Mucosa of descending colon (tissue), 3 donors: Measurements from ENCODE around the gene ADGRD1. TPM values are rescaled to one million over a fixed set of nuclear protein-coding genes. Genes with fewer than 3 reads are reported as not detected.

Experiments
- ATAC-seq: fragments of 200-7000 bp; cut with Tn5 transposase; one replicate; pipeline ENCODE4 v1.9.1; 2020; ENCODE audit warnings: mild to moderate bottlenecking, moderate library complexity
- DNase-seq, 3 donors: peaks; one replicate each; pipeline ENCODE4 v3.0.0-alpha.2; 2020
- H3K36me3 ChIP-seq: fragments of 200-600 bp; one replicate; pipeline ENCODE4 v1.8.0; 2021; ENCODE audit warnings: low read depth, mild to moderate bottlenecking
- H3K4me1 ChIP-seq: fragments of 200-600 bp; one replicate; pipeline ENCODE4 v1.8.0; 2021; ENCODE audit warnings: low read depth, mild to moderate bottlenecking
- H3K4me3 ChIP-seq: fragments of 200-600 bp; one replicate; pipeline ENCODE4 v1.8.0; 2021; ENCODE audit warnings: mild to moderate bottlenecking
- H3K9me3 ChIP-seq: fragments of 200-600 bp; one replicate; pipeline ENCODE4 v1.8.0; 2021; ENCODE audit warnings: mild to moderate bottlenecking
- intact Hi-C, 2 donors: fragments of 100-400 bp; cut with DNase I in 1 of 2; cut with micrococcal nuclease in 1 of 2; formaldehyde crosslinking; loops; one replicate each; pipeline versions ENCODE4 v1.11.0 to v1.11.1; 2022; cut with DNase I, micrococcal nuclease
- total RNA-seq, 3 donors: library from RNA; stranded (reverse); fragmentation: NEBNext Ultra II Directional in 2 of 3; extraction: Animal tissue kit (Norgen Biotek cat#: 25700) in 2 of 3; gene quantifications; one replicate each; pipeline versions ENCODE4 v1.2.1 to v1.2.4, GENCODE V29; 2021 to 2023
- TF ChIP-seq, protein P1 (sequence below): fragments of 200-600 bp; IDR thresholded peaks from one replicate; pipeline ENCODE4 v1.8.0; 2022; ENCODE audit warnings: antibody characterized with exemption, mild to moderate bottlenecking
- donor health status: DM: no; HTN: no; CAD: no; lungs with moderate emphysema.
- donor health status: DM: no; HTN: no; CAD: no.
- donor health status: DM: no; HTN: yes; CAD: no.

ADGRD1 gene
- total RNA-seq, 3 donors from 2014 or later = 2.6 to 18.4 (median 12.9) TPM

DNA sequence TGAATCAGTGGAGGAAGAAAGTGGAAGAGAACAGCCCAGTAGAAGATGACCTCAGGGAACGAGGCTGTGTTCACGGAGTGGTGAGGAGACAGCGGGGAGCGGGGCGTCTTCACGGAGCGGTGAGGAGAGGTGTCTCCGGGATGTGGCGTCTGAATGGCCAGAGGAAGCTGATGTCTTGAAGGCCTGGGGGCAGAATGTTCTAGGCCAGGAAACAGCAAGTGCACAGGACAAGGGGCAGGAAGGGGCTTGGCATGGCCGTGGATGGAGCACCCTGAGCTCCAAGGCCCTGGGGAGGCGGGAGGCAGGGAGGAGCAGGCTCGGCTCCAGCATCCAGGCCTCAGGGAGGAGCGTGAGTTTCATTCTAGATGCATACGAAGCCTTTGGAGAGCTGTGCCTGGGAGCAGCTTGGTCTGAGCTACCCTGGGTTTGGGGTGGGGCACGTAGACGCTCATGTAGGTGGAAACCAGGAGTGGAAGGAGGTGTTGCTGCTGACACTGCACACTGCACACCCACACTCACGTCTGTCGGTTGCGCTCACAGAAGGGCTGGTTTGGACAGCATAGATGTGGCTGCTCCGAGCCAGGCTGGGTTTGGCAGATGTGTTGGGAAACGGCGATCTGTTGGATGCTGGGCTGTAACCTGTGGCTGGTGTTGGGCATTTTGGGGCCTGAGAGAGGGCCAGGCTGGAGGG lies 131.6 kb downstream of the ADGRD1 start:
- Histone ChIP-seq H3K36me3 (no peaks in the 10 kb centered on the region), H3K4me3 (no peak overlapping the region), H3K9me3 (no peaks in the 10 kb centered on the region), H3K4me1 (no peaks in the 10 kb centered on the region)
- DNase-seq = peak in 1 of 3 donors; percentile 37
- no peak for ATAC-seq
- intact Hi-C loops = loop anchor here in 1 of 2 donors (5.0 kb wide), 1 partner anchor 43 kb away; no protein-coding TSS in a partner anchor
- TF ChIP-seq, protein P1, sequence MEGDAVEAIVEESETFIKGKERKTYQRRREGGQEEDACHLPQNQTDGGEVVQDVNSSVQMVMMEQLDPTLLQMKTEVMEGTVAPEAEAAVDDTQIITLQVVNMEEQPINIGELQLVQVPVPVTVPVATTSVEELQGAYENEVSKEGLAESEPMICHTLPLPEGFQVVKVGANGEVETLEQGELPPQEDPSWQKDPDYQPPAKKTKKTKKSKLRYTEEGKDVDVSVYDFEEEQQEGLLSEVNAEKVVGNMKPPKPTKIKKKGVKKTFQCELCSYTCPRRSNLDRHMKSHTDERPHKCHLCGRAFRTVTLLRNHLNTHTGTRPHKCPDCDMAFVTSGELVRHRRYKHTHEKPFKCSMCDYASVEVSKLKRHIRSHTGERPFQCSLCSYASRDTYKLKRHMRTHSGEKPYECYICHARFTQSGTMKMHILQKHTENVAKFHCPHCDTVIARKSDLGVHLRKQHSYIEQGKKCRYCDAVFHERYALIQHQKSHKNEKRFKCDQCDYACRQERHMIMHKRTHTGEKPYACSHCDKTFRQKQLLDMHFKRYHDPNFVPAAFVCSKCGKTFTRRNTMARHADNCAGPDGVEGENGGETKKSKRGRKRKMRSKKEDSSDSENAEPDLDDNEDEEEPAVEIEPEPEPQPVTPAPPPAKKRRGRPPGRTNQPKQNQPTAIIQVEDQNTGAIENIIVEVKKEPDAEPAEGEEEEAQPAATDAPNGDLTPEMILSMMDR = no peak

DNA sequence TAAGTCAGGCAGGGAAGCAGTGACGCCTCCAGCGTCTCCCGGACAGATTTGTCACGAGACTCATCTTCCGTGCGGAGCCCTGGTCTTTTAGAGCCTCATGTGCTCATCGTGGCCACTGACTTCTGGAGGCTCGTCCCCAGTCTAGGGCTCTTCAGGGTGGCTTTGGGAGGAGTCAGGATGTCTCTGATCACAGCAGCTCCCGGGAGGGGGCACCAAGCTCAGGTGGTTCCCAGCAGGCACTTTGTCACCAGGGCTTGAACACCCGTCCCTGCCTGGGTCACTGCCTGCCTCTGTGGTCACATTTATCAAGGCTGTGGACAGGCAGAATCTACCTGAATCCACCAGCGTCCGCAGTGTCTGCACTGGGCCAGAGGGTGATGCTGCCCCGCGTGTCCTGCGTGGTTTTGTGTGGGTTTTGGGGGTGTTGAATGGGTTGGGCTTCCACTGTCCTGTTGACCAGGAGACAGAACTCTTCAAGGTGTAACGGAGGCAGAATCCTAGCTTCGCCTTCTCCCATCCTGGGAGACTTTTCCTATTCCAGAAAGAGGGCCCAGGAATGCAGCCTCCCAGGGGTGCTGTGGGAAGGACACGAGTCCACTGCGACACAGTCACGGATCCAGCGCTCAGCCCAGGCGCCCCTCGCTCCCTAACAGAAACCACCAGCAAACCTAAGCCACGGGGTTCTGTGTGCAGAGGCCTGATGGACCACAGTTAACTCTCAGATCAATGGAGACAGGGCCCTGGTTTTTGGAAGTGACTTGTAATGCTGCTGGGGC lies 132.3 kb downstream of the ADGRD1 start:
- Histone ChIP-seq H3K36me3 (no peaks in the 10 kb centered on the region), H3K9me3 (no peaks in the 10 kb centered on the region), H3K4me3 (no peak overlapping the region), H3K4me1 (no peaks in the 10 kb centered on the region)
- ATAC-seq (no peak), DNase-seq (peak in 1 of 3 donors; percentile 27)
- intact Hi-C loops = loop anchor here in 1 of 2 donors (5.0 kb wide), 1 partner anchor 44 kb away; no protein-coding TSS in a partner anchor
- TF ChIP-seq, protein P1 = no peak

DNA sequence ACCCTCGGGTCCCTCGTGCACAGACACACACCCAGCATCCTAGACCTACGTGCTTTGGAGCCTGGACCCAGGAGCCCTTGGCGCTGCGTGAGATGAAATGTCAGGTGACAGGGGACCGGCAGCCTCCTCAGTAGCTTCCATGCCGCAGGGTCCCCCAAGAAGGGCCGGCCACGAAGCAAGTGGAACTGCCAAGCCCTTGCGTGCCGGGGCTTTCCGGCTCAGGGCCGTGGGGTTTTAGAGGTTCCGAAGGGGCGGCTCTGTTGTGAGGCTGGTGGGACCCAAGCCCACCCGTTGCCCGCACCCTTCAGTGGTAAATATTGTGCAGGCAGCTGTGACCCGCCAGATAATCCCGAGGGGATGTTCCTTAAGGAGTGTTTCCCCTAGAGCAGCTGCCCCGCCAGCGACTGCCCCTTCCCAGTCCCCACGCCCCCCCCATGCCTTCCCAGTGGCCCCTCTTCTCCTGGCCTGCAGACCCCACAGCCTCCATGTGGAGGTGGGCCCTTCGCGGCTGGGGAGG lies 133.7 kb downstream of the ADGRD1 start:
- Histone ChIP-seq H3K9me3 (no peaks in the 10 kb centered on the region), H3K4me1 (no peaks in the 10 kb centered on the region), H3K4me3 (no peak overlapping the region), H3K36me3 (no peaks in the 10 kb centered on the region)
- intact Hi-C loops = loop anchor here in 1 of 2 donors (5.0 kb wide), 1 partner anchor 45 kb away; no protein-coding TSS in a partner anchor
- ATAC-seq (no peak), DNase-seq (peak in 1 of 3 donors; percentile 33)
- TF ChIP-seq, protein P1 = no peak

DNA sequence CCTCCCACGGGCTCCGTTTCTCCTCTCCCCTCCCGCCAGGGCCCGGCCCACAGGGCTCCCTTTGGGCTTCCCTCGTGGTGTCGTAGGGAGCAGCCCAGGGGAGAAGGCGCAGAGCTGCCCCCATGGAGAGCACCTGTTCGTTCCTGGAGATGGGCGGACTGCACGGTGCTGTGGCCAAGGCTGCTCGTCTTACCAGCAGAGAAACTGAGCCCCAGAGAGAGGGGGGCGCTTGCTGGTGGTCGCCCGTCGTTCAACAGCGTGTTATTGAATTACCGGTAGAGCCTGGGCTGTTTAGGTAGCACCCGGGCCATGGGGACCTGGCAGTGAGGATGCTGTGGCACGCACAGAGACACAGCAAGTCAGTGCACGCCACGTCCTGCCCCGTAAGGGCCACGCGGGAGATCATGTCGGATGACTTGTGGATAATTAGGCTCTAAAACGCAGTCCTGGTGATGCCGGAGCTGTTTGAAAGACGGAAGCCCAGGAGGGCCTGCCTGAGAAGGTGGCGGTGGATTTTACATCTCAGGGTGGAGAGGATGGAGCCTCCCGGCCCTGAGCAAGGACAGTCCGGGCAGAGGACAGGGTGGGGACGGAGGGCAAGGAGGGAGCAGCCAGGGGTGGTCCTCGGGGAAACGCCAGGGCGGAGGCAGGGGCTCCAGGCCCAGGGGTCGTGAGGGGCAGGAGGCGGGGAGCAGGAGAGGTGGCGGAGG lies 134.4 kb downstream of the ADGRD1 start:
- intact Hi-C loops = loop anchor here in 1 of 2 donors (5.0 kb wide), 1 partner anchor 46 kb away; no protein-coding TSS in a partner anchor
- Histone ChIP-seq H3K4me3 (no peak overlapping the region), H3K4me1 (no peaks in the 10 kb centered on the region), H3K36me3 (no peaks in the 10 kb centered on the region), H3K9me3 (no peaks in the 10 kb centered on the region)
- ATAC-seq (no peak), DNase-seq (peak in 2 of 3 donors; percentile 18 to 28)
- TF ChIP-seq, protein P1 = no peak
